ENCODE data around the gene F2RL3.

DNA sequence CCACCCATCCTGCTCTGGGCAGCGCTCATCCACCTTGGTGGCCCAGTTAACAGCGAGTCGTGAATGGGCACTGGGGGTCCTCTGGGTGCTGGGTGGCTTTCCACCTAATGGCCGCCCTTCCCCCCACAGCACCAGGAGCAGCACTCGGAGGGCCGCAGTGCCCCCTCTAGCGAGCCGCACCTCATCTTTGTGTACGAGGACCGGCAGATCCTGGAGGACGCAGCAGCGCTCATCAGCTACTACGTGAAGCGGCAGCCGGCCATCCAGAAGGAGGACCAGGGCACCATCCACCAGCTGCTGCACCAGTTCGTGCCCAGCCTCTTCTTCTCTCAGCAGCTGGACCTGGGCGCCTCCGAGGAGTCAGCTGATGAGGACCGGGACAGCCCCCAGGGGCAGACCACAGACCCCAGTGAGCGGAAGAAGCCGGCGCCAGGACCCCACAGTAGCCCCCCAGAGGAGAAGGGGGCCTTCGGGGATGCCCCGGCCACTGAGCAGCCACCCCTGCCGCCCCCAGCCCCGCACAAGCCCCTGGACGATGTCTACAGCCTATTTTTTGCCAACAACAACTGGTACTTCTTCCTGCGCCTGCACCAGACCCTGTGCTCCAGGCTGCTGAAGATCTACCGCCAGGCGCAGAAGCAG lies 19.3 kb upstream of the F2RL3 start:
- TF ChIP-seq, protein P1, sequence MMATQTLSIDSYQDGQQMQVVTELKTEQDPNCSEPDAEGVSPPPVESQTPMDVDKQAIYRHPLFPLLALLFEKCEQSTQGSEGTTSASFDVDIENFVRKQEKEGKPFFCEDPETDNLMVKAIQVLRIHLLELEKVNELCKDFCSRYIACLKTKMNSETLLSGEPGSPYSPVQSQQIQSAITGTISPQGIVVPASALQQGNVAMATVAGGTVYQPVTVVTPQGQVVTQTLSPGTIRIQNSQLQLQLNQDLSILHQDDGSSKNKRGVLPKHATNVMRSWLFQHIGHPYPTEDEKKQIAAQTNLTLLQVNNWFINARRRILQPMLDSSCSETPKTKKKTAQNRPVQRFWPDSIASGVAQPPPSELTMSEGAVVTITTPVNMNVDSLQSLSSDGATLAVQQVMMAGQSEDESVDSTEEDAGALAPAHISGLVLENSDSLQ (IDR thresholded peaks at IDR 0.05): no peak
- TF ChIP-seq ARNT (IDR thresholded peaks at IDR 0.05) (no peak), TARDBP (IDR thresholded peaks at IDR 0.05) (no peak), SP1 (IDR thresholded peaks at IDR 0.05) (no peak), FOXM1 (IDR thresholded peaks at IDR 0.05; ENCODE audit: borderline replicate concordance) (no peak), L3MBTL2 (conservative IDR thresholded peaks at IDR 0.05) (no peak), BHLHE40 (IDR thresholded peaks at IDR 0.05; ENCODE audit: borderline replicate concordance) (no peak)
